Bronchial epithelial cell (primary cell): ENCODE data around the gene COMMD3. TPM values are rescaled to one million over a fixed set of nuclear protein-coding genes. Genes with fewer than 3 reads are reported as not detected.
"Not testable (repeated sequence)": the region's sequence is repeated elsewhere in the genome, so short reads cannot be mapped to it uniquely, and the experiment has no call there.

ENCODE experiments used
- DNase-seq: peaks from one replicate; pipeline ENCODE4 v3.0.0-alpha.2; 2010; ENCODE audit warnings: low read depth
- FAIRE-seq: peaks from 2 replicates; lab custom pipeline; 2011; peaks lifted over from hg19 to GRCh38; lab: Jason Lieb, UNC
- H3K27me3 ChIP-seq: 2 replicates; pipeline ENCODE4 v1.5.1; 2011; ENCODE audit warnings: low read length; ENCODE audit not compliant: control insufficient read depth, insufficient read depth
- H3K36me3 ChIP-seq: 2 replicates; pipeline ENCODE4 v1.5.1; 2011; ENCODE audit warnings: low read length; ENCODE audit not compliant: control insufficient read depth, insufficient read depth
- H3K4me3 ChIP-seq: 2 replicates; pipeline ENCODE4 v1.5.1; 2011; ENCODE audit warnings: mild to moderate bottlenecking, low read depth, low read length, control low read depth
- CTCF ChIP-seq: IDR thresholded peaks from 2 replicates; pipeline ENCODE4 v1.5.1; 2011; ENCODE audit warnings: mild to moderate bottlenecking, moderate library complexity, low read length, control low read depth, inconsistent platforms; ENCODE audit not compliant: insufficient read depth, severe bottlenecking
- total RNA-seq: library from RNA; depleted of rRNA; stranded (reverse); fragments of >200 nt; gene quantifications from 2 replicates; pipeline ENCODE4 v1.2.1, GENCODE V29; 2014

COMMD3 gene
- total RNA-seq, 1 donor from 2014 or later, result 32.9 TPM

- FAIRE-seq (no peak), DNase-seq (peak; percentile 97)
Observed at GRCh38 chr10:22308390-22308789, 7.8 kb upstream of the COMMD3 start.

GRCh38 chr10:22309180-22310000 lies 6.8 kb upstream of the COMMD3 start:
- FAIRE-seq (no peak), DNase-seq (no peak)
- H3K27me3 ChIP-seq, result no peaks in the 10 kb centered on the region
- no peaks in the 10 kb centered on the region for H3K36me3 ChIP-seq
- H3K4me3 ChIP-seq, result no peak overlapping the region
- TF ChIP-seq CTCF, result no peak

More at GRCh38 chr10:22308390-22308789, 7.8 kb upstream of the COMMD3 start:
- no peak for TF ChIP-seq CTCF
- Histone ChIP-seq H3K27me3 (no peaks in the 10 kb centered on the region), H3K4me3 (no peak overlapping the region), H3K36me3 (no peaks in the 10 kb centered on the region)

- H3K4me3 ChIP-seq, H3K36me3 ChIP-seq, FAIRE-seq, DNase-seq, H3K27me3 ChIP-seq: not testable (repeated sequence)
Observed at GRCh38 chr10:22310012-22310411, 6.2 kb upstream of the COMMD3 start.

GRCh38 chr10:22310928-22311327 lies 5.3 kb upstream of the COMMD3 start:
- DNase-seq (no peak), FAIRE-seq (no peak)
- no peaks in the 10 kb centered on the region for H3K27me3 ChIP-seq

GRCh38 chr10:22314852-22315251 lies 1.3 kb upstream of the COMMD3 start:
- TF ChIP-seq CTCF, result no peak
- no peaks in the 10 kb centered on the region for H3K27me3 ChIP-seq
- DNase-seq, result peak; percentile 59
- H3K36me3 ChIP-seq, result no peaks in the 10 kb centered on the region
- FAIRE-seq, result no peak
- H3K4me3 ChIP-seq, result no peak overlapping the region

More at GRCh38 chr10:22310928-22311327, 5.3 kb upstream of the COMMD3 start:
- no peaks in the 10 kb centered on the region for H3K36me3 ChIP-seq
- no peak overlapping the region for H3K4me3 ChIP-seq
- TF ChIP-seq CTCF, result no peak

GRCh38 chr10:22315455-22316285 lies 518 bp upstream of the COMMD3 start:
- Histone ChIP-seq H3K27me3 (no peaks in the 10 kb centered on the region), H3K36me3 (no peaks in the 10 kb centered on the region), H3K4me3 (peak overlapping the region; percentile 63)
- FAIRE-seq (no peak), DNase-seq (no peak)
- TF ChIP-seq CTCF, result no peak
